GM19324 (cell line): Measurements from ENCODE around the gene NDOR1.

Source experiments
- ATAC-seq: cut with Tn5 transposase; IDR thresholded peaks from one replicate; pipeline ENCODE4 v1.9.1; 2021; ENCODE audit warnings: mild to moderate bottlenecking, moderate library complexity; ENCODE audit not compliant: unreplicated experiment, low FRiP score

NDOR1 gene

GRCh38 chr9:137180491-137180890, 25.0 kb upstream of the NDOR1 start:
- no peak for ATAC-seq

- no peak for ATAC-seq
Measured at GRCh38 chr9:137181680-137182079, 23.8 kb upstream of the NDOR1 start.

GRCh38 chr9:137182836-137183235, 22.7 kb upstream of the NDOR1 start:
- no peak for ATAC-seq

GRCh38 chr9:137183980-137184595, 21.4 kb upstream of the NDOR1 start:
- no peak for ATAC-seq

- ATAC-seq = no peak
Measured at GRCh38 chr9:137184881-137185660, 20.4 kb upstream of the NDOR1 start.

- no peak for ATAC-seq
Measured at GRCh38 chr9:137185921-137186320, 19.6 kb upstream of the NDOR1 start.

GRCh38 chr9:137186385-137186784, 19.1 kb upstream of the NDOR1 start:
- no peak for ATAC-seq

GRCh38 chr9:137187386-137187785, 18.1 kb upstream of the NDOR1 start:
- no peak for ATAC-seq

GRCh38 chr9:137188086-137188489, 17.4 kb upstream of the NDOR1 start:
- no peak for ATAC-seq

- ATAC-seq = peak; percentile 86
Measured at GRCh38 chr9:137188490-137189296, 16.8 kb upstream of the NDOR1 start, which contains the start of the genes ANAPC2 and SSNA1. ANAPC2 (minus strand) TSS chr9:137188560; CDS start chr9:137188532, 28 bp downstream. SSNA1 (plus strand) TSS chr9:137188676; CDS start chr9:137188727, 51 bp downstream.

- no peak for ATAC-seq
Measured at GRCh38 chr9:137189297-137190295, 15.9 kb upstream of the NDOR1 start.

GRCh38 chr9:137190315-137190856, 15.1 kb upstream of the NDOR1 start:
- no peak for ATAC-seq

- no peak for ATAC-seq
Measured at GRCh38 chr9:137191245-137191644, 14.3 kb upstream of the NDOR1 start.

GRCh38 chr9:137191691-137192447, 13.6 kb upstream of the NDOR1 start:
- no peak for ATAC-seq

GRCh38 chr9:137192448-137192780, 13.1 kb upstream of the NDOR1 start:
- no peak for ATAC-seq

GRCh38 chr9:137192859-137193258, 12.6 kb upstream of the NDOR1 start:
- no peak for ATAC-seq

- ATAC-seq = no peak
Measured at GRCh38 chr9:137193771-137194170, 11.7 kb upstream of the NDOR1 start.

- no peak for ATAC-seq
Measured at GRCh38 chr9:137194388-137194787, 11.1 kb upstream of the NDOR1 start.

- no peak for ATAC-seq
Measured at GRCh38 chr9:137194909-137195308, 10.6 kb upstream of the NDOR1 start.
